Measurements from ENCODE around the gene CLK3. TPM values are rescaled to one million over a fixed set of nuclear protein-coding genes. Genes with fewer than 3 reads are reported as not detected.

The CLK3 gene
- total and polyA plus RNA-seq, 10 donors = 54.0 to 229 (median 105) TPM

- WGBS, 5 donors = 93 to 98% (median 96%) methylated on average over 7 of the region's 7 CpGs
- Histone ChIP-seq H3K4me1 (no peaks in the 10 kb centered on the region), H3K27me3 (replicated peaks in 1 of 7) (no peaks in the 10 kb centered on the region), H3K9me3 (no peaks in the 10 kb centered on the region), H3K4me3 (no peak overlapping the region), H3K27ac (no peak overlapping the region), H3K36me3 (peaks cover 0 to 99% (median 39%) of the 10 kb centered on the region in 6 donors)
- no peak for TF ChIP-seq POLR2AphosphoS5 (IDR thresholded peaks at IDR 0.05)
- TF ChIP-seq CTCF (IDR thresholded peaks at IDR 0.05 in 8 of 11, conservative IDR thresholded peaks at IDR 0.05 in 3 of 11) = no peak
- no peak for TF ChIP-seq POLR2A (IDR thresholded peaks at IDR 0.05)
- intact Hi-C loops (cut with DNase I; ENCODE audit: low total_unique reads) = no loop called here
- DNase-seq = peak; percentile 22
Observed at GRCh38 chr15:74580538-74581350, 34.9 kb upstream of the CLK3 start.

DNA sequence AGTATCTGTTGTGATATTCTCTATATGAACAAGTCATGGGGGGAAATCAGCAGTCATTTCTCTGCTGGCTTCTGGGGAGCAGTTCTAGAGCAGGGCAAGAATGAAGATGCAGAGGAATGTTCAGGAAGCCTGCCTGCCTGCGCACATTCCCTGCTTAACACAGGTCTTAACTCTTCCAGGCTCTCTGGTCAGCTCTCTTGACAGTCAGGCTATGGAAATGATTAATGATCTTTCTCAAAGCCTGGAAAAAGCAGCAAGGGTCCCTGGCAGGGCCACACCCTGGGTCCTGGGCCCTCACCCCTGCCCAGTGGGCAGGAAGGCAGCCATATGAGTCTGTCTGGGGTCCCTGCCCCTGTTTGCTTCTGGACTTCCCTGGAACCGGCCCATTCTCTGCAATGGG lies 31.4 kb upstream of the CLK3 start:
- no peaks in the 10 kb centered on the region for H3K27me3 ChIP-seq (replicated peaks in 1 of 7)
- peak; percentile 31 for DNase-seq
- no peaks in the 10 kb centered on the region for H3K9me3 ChIP-seq
- H3K4me1 ChIP-seq = peaks cover 0 to 8% (median 3%) of the 10 kb centered on the region in 6 donors
- H3K36me3 ChIP-seq = peaks cover 0 to 98% (median 29%) of the 10 kb centered on the region in 6 donors
- intact Hi-C loops (cut with DNase I; ENCODE audit: low total_unique reads) = no loop called here
- no peak overlapping the region for H3K4me3 ChIP-seq
- no peak overlapping the region for H3K27ac ChIP-seq
- WGBS, 5 donors = 69 to 78% (median 70%) methylated on average over 2 of the region's 2 CpGs
- TF ChIP-seq POLR2A (IDR thresholded peaks at IDR 0.05) (no peak), CTCF (IDR thresholded peaks at IDR 0.05 in 8 of 11, conservative IDR thresholded peaks at IDR 0.05 in 3 of 11) (no peak), POLR2AphosphoS5 (IDR thresholded peaks at IDR 0.05) (no peak)

- Histone ChIP-seq H3K36me3 (peaks cover 0 to 98% (median 32%) of the 10 kb centered on the region in 6 donors), H3K27me3 (replicated peaks in 1 of 7) (no peaks in the 10 kb centered on the region), H3K4me3 (no peak overlapping the region), H3K4me1 (peaks cover 0 to 14% (median 4%) of the 10 kb centered on the region in 6 donors), H3K9me3 (no peaks in the 10 kb centered on the region), H3K27ac (no peak overlapping the region)
- peak; percentile 23 for DNase-seq
- WGBS, 5 donors = 68 to 89% (median 85%) methylated on average over 3 to 4 of the region's 4 CpGs
- TF ChIP-seq POLR2A (IDR thresholded peaks at IDR 0.05) = no peak
- TF ChIP-seq POLR2AphosphoS5 (IDR thresholded peaks at IDR 0.05) = no peak
- TF ChIP-seq CTCF (IDR thresholded peaks at IDR 0.05 in 8 of 11, conservative IDR thresholded peaks at IDR 0.05 in 3 of 11) = no peak
- intact Hi-C loops (cut with DNase I; ENCODE audit: low total_unique reads) = no loop called here
Observed at GRCh38 chr15:74584779-74585178, 30.9 kb upstream of the CLK3 start.

- Histone ChIP-seq H3K36me3 (peaks cover 0 to 98% (median 35%) of the 10 kb centered on the region in 6 donors), H3K27me3 (replicated peaks in 1 of 7) (no peaks in the 10 kb centered on the region), H3K27ac (no peak overlapping the region), H3K9me3 (no peaks in the 10 kb centered on the region), H3K4me3 (no peak overlapping the region), H3K4me1 (peaks cover 0 to 16% (median 4%) of the 10 kb centered on the region in 6 donors)
- TF ChIP-seq POLR2AphosphoS5 (IDR thresholded peaks at IDR 0.05) (no peak), POLR2A (IDR thresholded peaks at IDR 0.05) (no peak), CTCF (IDR thresholded peaks at IDR 0.05 in 8 of 11, conservative IDR thresholded peaks at IDR 0.05 in 3 of 11) (no peak)
- intact Hi-C loops (cut with DNase I; ENCODE audit: low total_unique reads) = no loop called here
- no peak for DNase-seq
- 61 to 71% (median 69%) methylated on average over 3 of the region's 3 CpGs for WGBS, 5 donors
Observed at GRCh38 chr15:74585191-74585590, 30.4 kb upstream of the CLK3 start.

Measured in spleen (tissue), 11 donors.